ENCODE data around the gene CCL27.

Gene CCL27

GRCh38 chr9:34651876-34652601 is 10.4 kb downstream of the CCL27 start, which contains the start of gene IL11RA:
Gene IL11RA (plus strand): TSS chr9:34652185. CDS start chr9:34655218, 3,033 bp downstream.
- peaks cover 44 to 45% of the 10 kb centered on the region in 2 donors for H3K4me1 ChIP-seq (ENCODE audit: control insufficient read depth in 1 of 2, insufficient read depth in 2 of 2, low read length in 2 of 2)

DNA sequence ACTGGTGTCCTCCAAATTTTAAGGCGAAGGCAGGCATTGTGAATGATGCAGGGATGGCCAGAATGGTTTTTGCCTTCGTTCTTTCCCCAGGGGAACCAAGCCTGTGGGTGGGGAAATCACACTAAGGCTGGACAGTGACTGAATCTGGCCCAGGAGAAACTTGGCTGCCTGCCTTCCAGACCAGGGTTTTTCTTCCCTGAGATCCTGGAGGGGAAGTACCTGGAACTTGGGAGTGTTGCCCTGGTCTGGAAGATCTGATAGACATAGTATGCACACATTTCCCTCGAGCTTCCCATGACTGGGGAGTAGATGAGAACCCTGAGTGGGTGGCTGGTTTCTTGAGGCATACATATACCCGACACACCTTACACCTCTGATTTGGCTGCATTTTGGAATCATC is 11.1 kb downstream of the CCL27 start:
- Histone ChIP-seq H3K4me1 (ENCODE audit: control insufficient read depth in 1 of 2, insufficient read depth in 2 of 2, low read length in 2 of 2) (peaks cover 45 to 51% of the 10 kb centered on the region in 2 donors), H3K27me3 (ENCODE audit: control insufficient read depth in 1 of 2, insufficient read depth in 2 of 2, low read length in 2 of 2) (no peaks in the 10 kb centered on the region), H3K9ac (ENCODE audit: low read depth in 1 of 2, low read length in 2 of 2) (peak overlapping the region; percentile 36 to 49), H3K9me3 (ENCODE audit: control insufficient read depth in 1 of 2, low read length in 2 of 2) (no peaks in the 10 kb centered on the region), H3K27ac (ENCODE audit: low read depth, low read length) (peak overlapping the region; percentile 80), H3K4me3 (ENCODE audit: low read depth in 1 of 2, low read length in 2 of 2) (peak overlapping the region; percentile 37 to 66), H3K36me3 (ENCODE audit: control insufficient read depth in 1 of 2, insufficient read depth in 2 of 2, low read length in 2 of 2) (peaks cover 17 to 28% of the 10 kb centered on the region in 2 donors)

More at GRCh38 chr9:34651876-34652601, 10.4 kb downstream of the CCL27 start, which contains the start of gene IL11RA:
- H3K9me3 ChIP-seq (ENCODE audit: control insufficient read depth in 1 of 2, low read length in 2 of 2), result no peaks in the 10 kb centered on the region
- peak within 1 kb of the TSS; percentile 65 to 66 for H3K4me3 ChIP-seq (ENCODE audit: low read depth in 1 of 2, low read length in 2 of 2)
- peak within 1 kb of the TSS; percentile 80 for H3K27ac ChIP-seq (ENCODE audit: low read depth, low read length)
- H3K9ac ChIP-seq (ENCODE audit: low read depth in 1 of 2, low read length in 2 of 2), result peak within 1 kb of the TSS; percentile 45 to 49
- H3K36me3 ChIP-seq (ENCODE audit: control insufficient read depth in 1 of 2, insufficient read depth in 2 of 2, low read length in 2 of 2), result peaks cover 17 to 28% of the 10 kb centered on the region in 2 donors
- H3K27me3 ChIP-seq (ENCODE audit: control insufficient read depth in 1 of 2, insufficient read depth in 2 of 2, low read length in 2 of 2), result no peaks in the 10 kb centered on the region

DNA sequence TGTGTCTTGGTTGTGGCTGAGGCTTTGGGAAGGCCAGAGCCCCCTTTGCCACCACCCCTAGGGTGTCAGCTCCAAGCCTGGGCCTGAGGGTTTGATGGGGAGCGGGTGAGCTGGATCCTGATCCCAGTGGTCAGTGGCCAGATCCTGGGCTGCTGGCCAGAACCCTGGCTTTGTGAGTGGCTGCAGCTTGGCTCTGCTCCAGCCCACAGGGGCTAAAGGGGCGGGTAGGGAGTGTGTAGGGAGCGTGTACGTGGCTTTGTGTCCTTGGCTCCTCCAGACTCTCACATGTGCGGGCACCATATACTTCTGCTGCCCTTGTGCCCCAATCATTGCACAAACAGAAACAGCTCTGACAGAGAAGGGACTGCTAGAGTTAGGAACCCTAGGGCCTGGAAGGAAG is 11.6 kb downstream of the CCL27 start:
- Histone ChIP-seq H3K4me3 (ENCODE audit: low read depth in 1 of 2, low read length in 2 of 2) (no peak overlapping the region), H3K9me3 (ENCODE audit: control insufficient read depth in 1 of 2, low read length in 2 of 2) (no peaks in the 10 kb centered on the region), H3K27me3 (ENCODE audit: control insufficient read depth in 1 of 2, insufficient read depth in 2 of 2, low read length in 2 of 2) (no peaks in the 10 kb centered on the region), H3K4me1 (ENCODE audit: control insufficient read depth in 1 of 2, insufficient read depth in 2 of 2, low read length in 2 of 2) (peaks cover 50 to 56% of the 10 kb centered on the region in 2 donors), H3K9ac (ENCODE audit: low read depth in 1 of 2, low read length in 2 of 2) (no peak overlapping the region), H3K36me3 (ENCODE audit: control insufficient read depth in 1 of 2, insufficient read depth in 2 of 2, low read length in 2 of 2) (peaks cover 17 to 28% of the 10 kb centered on the region in 2 donors), H3K27ac (ENCODE audit: low read depth, low read length) (peak overlapping the region; percentile 80)

DNA sequence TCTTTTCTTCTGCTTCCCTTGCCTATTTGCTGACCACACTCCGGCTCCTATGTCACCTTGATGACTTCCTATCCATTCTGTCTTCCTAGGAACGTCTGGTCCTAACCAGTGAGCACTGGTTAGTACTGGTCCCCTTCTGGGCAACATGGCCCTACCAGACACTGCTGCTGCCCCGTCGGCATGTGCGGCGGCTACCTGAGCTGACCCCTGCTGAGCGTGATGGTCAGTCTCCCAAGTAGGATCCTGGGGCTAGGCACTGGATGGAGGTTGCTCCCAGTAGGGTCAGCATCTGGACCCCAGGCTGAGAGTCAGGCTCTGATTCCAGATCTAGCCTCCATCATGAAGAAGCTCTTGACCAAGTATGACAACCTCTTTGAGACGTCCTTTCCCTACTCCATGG is 13.8 kb downstream of the CCL27 start:
- Histone ChIP-seq H3K9ac (ENCODE audit: low read depth in 1 of 2, low read length in 2 of 2) (no peak overlapping the region), H3K9me3 (ENCODE audit: control insufficient read depth in 1 of 2, low read length in 2 of 2) (no peaks in the 10 kb centered on the region), H3K4me3 (ENCODE audit: low read depth in 1 of 2, low read length in 2 of 2) (no peak overlapping the region), H3K4me1 (ENCODE audit: control insufficient read depth in 1 of 2, insufficient read depth in 2 of 2, low read length in 2 of 2) (peaks cover 56 to 61% of the 10 kb centered on the region in 2 donors), H3K36me3 (ENCODE audit: control insufficient read depth in 1 of 2, insufficient read depth in 2 of 2, low read length in 2 of 2) (peaks cover 17 to 28% of the 10 kb centered on the region in 2 donors), H3K27ac (ENCODE audit: low read depth, low read length) (no peak overlapping the region), H3K27me3 (ENCODE audit: control insufficient read depth in 1 of 2, insufficient read depth in 2 of 2, low read length in 2 of 2) (no peaks in the 10 kb centered on the region)

GRCh38 chr9:34647651-34648050 is 14.8 kb downstream of the CCL27 start:
- Histone ChIP-seq H3K9ac (ENCODE audit: low read depth in 1 of 2, low read length in 2 of 2) (peak overlapping the region; percentile 95 to 100), H3K4me3 (ENCODE audit: low read depth in 1 of 2, low read length in 2 of 2) (peak overlapping the region; percentile 97 to 99), H3K27me3 (ENCODE audit: control insufficient read depth in 1 of 2, insufficient read depth in 2 of 2, low read length in 2 of 2) (no peaks in the 10 kb centered on the region), H3K9me3 (ENCODE audit: control insufficient read depth in 1 of 2, low read length in 2 of 2) (no peaks in the 10 kb centered on the region), H3K4me1 (ENCODE audit: control insufficient read depth in 1 of 2, insufficient read depth in 2 of 2, low read length in 2 of 2) (peaks cover 45 to 55% of the 10 kb centered on the region in 2 donors), H3K27ac (ENCODE audit: low read depth, low read length) (peak overlapping the region; percentile 88), H3K36me3 (ENCODE audit: control insufficient read depth in 1 of 2, insufficient read depth in 2 of 2, low read length in 2 of 2) (peaks cover 17 to 28% of the 10 kb centered on the region in 2 donors)

DNA sequence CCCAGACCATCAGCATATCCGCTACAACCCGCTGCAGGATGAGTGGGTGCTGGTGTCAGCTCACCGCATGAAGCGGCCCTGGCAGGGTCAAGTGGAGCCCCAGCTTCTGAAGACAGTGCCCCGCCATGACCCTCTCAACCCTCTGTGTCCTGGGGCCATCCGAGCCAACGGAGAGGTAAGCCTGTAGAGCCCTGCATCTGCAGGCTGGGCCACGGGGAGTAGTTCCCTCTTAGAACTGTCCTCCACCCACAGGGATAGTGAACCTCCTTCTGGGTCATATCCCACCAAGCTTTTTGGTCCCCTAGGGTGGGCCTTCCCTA is 15.4 kb downstream of the CCL27 start:
- peak overlapping the region; percentile 95 to 100 for H3K9ac ChIP-seq (ENCODE audit: low read depth in 1 of 2, low read length in 2 of 2)
- H3K36me3 ChIP-seq (ENCODE audit: control insufficient read depth in 1 of 2, insufficient read depth in 2 of 2, low read length in 2 of 2), result peaks cover 17 to 28% of the 10 kb centered on the region in 2 donors
- H3K4me1 ChIP-seq (ENCODE audit: control insufficient read depth in 1 of 2, insufficient read depth in 2 of 2, low read length in 2 of 2), result peaks cover 39 to 49% of the 10 kb centered on the region in 2 donors
- peak overlapping the region; percentile 88 for H3K27ac ChIP-seq (ENCODE audit: low read depth, low read length)
- H3K9me3 ChIP-seq (ENCODE audit: control insufficient read depth in 1 of 2, low read length in 2 of 2), result no peaks in the 10 kb centered on the region
- H3K4me3 ChIP-seq (ENCODE audit: low read depth in 1 of 2, low read length in 2 of 2), result peak overlapping the region; percentile 97 to 99
- H3K27me3 ChIP-seq (ENCODE audit: control insufficient read depth in 1 of 2, insufficient read depth in 2 of 2, low read length in 2 of 2), result no peaks in the 10 kb centered on the region

DNA sequence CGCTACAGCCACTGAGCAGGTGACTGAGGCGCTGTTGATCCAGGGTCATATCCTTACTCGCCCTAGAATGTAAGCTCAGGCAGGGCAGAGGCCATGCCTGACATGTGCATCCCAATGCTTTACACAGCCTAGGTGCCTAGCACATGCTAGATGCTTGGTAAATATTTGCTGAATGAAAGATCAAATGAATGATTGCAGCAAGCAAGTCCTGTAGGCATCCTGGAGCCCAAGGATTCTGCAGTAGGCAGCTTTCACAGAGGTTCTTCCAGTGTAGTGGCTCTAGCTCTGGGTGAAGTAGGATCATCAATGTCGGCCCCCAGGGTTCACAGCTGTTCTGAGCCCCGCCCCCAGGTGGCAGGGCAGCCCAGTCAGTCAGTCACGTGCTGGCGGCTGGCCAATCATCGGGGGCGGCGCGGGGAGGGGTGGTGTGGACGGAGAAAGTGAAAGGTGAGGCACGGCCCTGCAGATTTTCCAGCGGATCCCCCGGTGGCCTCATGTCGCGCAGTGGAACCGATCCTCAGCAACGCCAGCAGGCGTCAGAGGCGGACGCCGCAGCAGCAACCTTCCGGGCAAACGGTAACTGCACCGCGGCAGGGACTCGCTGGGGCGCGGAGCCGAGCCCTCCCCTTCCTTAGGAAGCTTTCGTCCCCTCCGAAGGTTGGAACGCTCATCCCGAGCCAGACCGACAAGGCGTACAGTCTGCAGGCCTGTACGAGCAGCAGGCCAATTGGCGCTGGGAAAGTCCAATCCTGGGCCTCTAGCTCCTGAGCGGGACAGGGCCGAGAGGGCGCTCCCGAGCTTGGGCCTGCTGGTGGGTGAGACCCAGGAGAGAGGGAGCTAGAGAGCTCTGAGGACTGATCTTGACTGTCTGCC is 16.0 kb downstream of the CCL27 start, which contains the start of gene GALT:
GALT (plus strand) TSS at position 465 of the 873 bp plus-strand sequence; CDS start at position 495, 30 bp downstream.
- Histone ChIP-seq H3K4me3 (ENCODE audit: low read depth in 1 of 2, low read length in 2 of 2) (peak within 1 kb of the TSS; percentile 97 to 99), H3K4me1 (ENCODE audit: control insufficient read depth in 1 of 2, insufficient read depth in 2 of 2, low read length in 2 of 2) (peaks cover 33 to 45% of the 10 kb centered on the region in 2 donors), H3K9ac (ENCODE audit: low read depth in 1 of 2, low read length in 2 of 2) (peak within 1 kb of the TSS; percentile 95 to 100), H3K9me3 (ENCODE audit: control insufficient read depth in 1 of 2, low read length in 2 of 2) (no peaks in the 10 kb centered on the region), H3K36me3 (ENCODE audit: control insufficient read depth in 1 of 2, insufficient read depth in 2 of 2, low read length in 2 of 2) (peaks cover 17 to 28% of the 10 kb centered on the region in 2 donors), H3K27ac (ENCODE audit: low read depth, low read length) (peak within 1 kb of the TSS; percentile 88), H3K27me3 (ENCODE audit: control insufficient read depth in 1 of 2, insufficient read depth in 2 of 2, low read length in 2 of 2) (no peaks in the 10 kb centered on the region)

DNA sequence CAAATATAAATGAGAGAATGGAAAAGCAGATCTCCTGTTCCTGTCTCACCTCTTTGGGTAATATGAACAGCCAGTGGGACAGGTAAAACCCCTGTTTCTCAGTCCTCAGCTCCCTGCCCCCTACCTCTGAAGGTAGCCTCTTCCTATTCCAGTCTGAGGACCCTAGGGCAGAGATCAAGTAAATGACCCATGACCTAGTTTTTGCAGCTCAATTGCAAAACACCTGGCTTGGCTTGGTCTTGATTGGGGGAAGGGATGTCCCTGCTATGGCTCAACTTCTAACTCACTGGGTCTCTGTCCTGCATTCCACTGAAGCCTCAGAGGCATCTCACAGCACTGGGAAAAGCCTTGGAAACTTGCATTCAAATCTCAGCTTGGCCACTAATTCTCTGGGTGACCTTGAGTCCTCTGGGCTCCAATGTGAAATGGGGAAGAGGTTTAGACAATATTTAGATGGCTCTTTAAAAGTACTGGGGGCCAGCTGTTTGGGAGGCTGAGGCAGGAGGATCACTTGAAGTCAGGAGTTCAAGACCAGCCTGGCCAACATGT is 17.6 kb downstream of the CCL27 start:
- Histone ChIP-seq H3K9me3 (ENCODE audit: control insufficient read depth in 1 of 2, low read length in 2 of 2) (no peaks in the 10 kb centered on the region), H3K27ac (ENCODE audit: low read depth, low read length) (no peak overlapping the region), H3K4me3 (ENCODE audit: low read depth in 1 of 2, low read length in 2 of 2) (peak overlapping the region in 1 of 2 donors; percentile 29), H3K9ac (ENCODE audit: low read depth in 1 of 2, low read length in 2 of 2) (no peak overlapping the region), H3K4me1 (ENCODE audit: control insufficient read depth in 1 of 2, insufficient read depth in 2 of 2, low read length in 2 of 2) (peaks cover 29 to 40% of the 10 kb centered on the region in 2 donors), H3K27me3 (ENCODE audit: control insufficient read depth in 1 of 2, insufficient read depth in 2 of 2, low read length in 2 of 2) (no peaks in the 10 kb centered on the region), H3K36me3 (ENCODE audit: control insufficient read depth in 1 of 2, insufficient read depth in 2 of 2, low read length in 2 of 2) (peaks cover 17 to 19% of the 10 kb centered on the region in 2 donors)

DNA sequence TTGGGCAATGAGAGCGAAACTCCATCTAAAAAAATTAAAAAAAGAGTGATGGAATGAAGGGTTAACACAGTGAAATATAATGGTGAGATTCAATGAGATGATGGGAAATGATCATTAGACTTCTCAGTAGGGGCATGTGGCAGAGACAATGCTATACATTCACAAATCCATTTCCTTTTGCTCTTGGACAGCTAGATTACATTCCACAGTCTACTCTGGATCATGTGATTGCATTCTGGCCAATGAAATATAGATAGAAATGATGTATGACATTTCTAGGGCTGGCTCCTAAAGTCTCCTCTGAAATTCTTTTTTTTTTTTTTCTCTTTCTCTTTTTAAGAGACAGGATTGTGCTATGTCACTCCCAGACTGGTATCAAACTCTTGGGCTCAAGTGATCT is 19.8 kb downstream of the CCL27 start:
- Histone ChIP-seq H3K4me1 (ENCODE audit: control insufficient read depth in 1 of 2, insufficient read depth in 2 of 2, low read length in 2 of 2) (peaks cover 29 to 40% of the 10 kb centered on the region in 2 donors), H3K9me3 (ENCODE audit: control insufficient read depth in 1 of 2, low read length in 2 of 2) (no peaks in the 10 kb centered on the region), H3K4me3 (ENCODE audit: low read depth in 1 of 2, low read length in 2 of 2) (no peak overlapping the region), H3K36me3 (ENCODE audit: control insufficient read depth in 1 of 2, insufficient read depth in 2 of 2, low read length in 2 of 2) (no peaks in the 10 kb centered on the region), H3K27me3 (ENCODE audit: control insufficient read depth in 1 of 2, insufficient read depth in 2 of 2, low read length in 2 of 2) (no peaks in the 10 kb centered on the region), H3K9ac (ENCODE audit: low read depth in 1 of 2, low read length in 2 of 2) (no peak overlapping the region), H3K27ac (ENCODE audit: low read depth, low read length) (no peak overlapping the region)

Data from duodenal mucosa (tissue), 2 donors.